Brain microvascular endothelial cell (primary cell): ENCODE measurements around the gene PTPN21.

Experiments used
- DNase-seq: peaks from one replicate; pipeline ENCODE4 v3.0.0-alpha.2; 2020
- H3K27ac ChIP-seq: fragments of 250-450 bp; sonication (Bioruptor Pico); 2 replicates; pipeline ENCODE4 v1.5.1; 2020; ENCODE audit warnings: mild to moderate bottlenecking, moderate library complexity
- H3K27me3 ChIP-seq: fragments of 250-450 bp; sonication (Bioruptor Pico); replicated peaks from 2 replicates; pipeline ENCODE4 v1.5.1; 2020; ENCODE audit warnings: mild to moderate bottlenecking
- H3K36me3 ChIP-seq: fragments of 250-450 bp; sonication (Bioruptor Pico); replicated peaks from 2 replicates; pipeline ENCODE4 v1.5.1; 2020; ENCODE audit warnings: mild to moderate bottlenecking
- H3K4me3 ChIP-seq: 2 replicates; pipeline ENCODE4 v1.5.1; 2011; ENCODE audit warnings: low read depth, mild to moderate bottlenecking, control low read depth, low read length, moderate library complexity
- in situ Hi-C: cut with HindIII; loops from 2 replicates; pipeline ENCODE4 v1.10.0; 2017; ENCODE audit warnings: low sequenced_read_pairs, low pct_ligation_motif_present
- TF ChIP-seq, protein P1 (sequence below): IDR thresholded peaks from 2 replicates; pipeline ENCODE4 v1.5.1; 2011; ENCODE audit warnings: low read depth, mild to moderate bottlenecking, moderate library complexity, low read length, control low read depth, inconsistent platforms; ENCODE audit errors: missing control alignments

Gene PTPN21

DNA sequence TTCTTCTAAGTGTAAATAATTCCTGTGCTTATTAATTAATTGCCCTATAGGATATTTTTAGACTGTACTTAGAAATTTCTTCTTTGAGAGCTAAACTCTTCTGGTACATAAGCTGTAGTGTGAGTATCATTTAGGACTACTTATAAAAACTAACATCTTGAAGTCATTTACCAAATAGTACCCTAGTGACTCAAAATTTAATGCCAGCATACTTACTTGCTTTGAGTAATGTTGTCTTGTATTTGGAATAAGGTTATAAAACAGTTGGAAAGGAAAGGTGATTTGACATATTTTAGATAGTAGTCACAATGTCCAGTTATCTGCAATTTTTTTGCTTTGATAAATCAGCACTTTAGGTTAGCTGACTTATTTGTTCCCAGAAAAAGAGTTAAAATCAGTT is 130.2 kb downstream of the PTPN21 start:
- H3K27ac ChIP-seq, result no peak overlapping the region
- H3K36me3 ChIP-seq, result no peaks in the 10 kb centered on the region
- TF ChIP-seq, protein P1, sequence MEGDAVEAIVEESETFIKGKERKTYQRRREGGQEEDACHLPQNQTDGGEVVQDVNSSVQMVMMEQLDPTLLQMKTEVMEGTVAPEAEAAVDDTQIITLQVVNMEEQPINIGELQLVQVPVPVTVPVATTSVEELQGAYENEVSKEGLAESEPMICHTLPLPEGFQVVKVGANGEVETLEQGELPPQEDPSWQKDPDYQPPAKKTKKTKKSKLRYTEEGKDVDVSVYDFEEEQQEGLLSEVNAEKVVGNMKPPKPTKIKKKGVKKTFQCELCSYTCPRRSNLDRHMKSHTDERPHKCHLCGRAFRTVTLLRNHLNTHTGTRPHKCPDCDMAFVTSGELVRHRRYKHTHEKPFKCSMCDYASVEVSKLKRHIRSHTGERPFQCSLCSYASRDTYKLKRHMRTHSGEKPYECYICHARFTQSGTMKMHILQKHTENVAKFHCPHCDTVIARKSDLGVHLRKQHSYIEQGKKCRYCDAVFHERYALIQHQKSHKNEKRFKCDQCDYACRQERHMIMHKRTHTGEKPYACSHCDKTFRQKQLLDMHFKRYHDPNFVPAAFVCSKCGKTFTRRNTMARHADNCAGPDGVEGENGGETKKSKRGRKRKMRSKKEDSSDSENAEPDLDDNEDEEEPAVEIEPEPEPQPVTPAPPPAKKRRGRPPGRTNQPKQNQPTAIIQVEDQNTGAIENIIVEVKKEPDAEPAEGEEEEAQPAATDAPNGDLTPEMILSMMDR, result no peak
- no peak overlapping the region for H3K4me3 ChIP-seq
- H3K27me3 ChIP-seq, result no peaks in the 10 kb centered on the region
- DNase-seq, result no peak
- in situ Hi-C loops, result no loop called here

DNA sequence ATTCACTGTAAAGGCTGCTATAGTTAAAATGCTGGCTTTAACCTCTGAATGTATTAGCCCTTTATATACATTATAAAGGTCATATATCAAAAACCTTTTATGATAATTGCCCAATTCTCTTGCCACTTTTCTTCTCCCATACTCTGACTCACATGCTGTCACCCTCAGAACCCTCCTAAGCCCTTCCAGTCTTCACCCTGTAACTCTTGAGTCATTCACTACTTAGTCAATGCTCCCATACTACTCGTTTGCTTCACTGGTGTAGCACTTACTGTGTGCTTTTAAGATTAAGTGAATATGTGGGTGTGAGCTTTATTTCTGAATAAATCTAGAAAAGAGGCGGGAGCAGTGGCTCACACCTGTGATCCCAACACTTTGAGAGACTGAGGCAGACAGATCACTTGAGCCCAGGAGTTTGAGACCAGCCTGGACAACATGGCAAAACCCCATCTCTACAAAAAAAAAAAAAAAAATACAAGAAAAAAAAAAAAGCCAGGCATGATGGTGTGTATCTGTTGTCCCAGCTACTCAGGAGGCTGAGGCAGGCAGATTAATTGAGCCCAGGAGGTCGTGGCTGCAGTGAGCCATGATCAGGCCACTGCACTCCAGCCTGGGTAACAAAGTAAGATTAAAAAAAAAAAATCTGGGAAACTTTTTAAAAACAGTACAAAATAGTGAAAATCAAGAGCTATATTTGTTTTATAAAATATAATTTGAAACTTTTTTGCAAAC is 131.7 kb downstream of the PTPN21 start:
- no peaks in the 10 kb centered on the region for H3K27me3 ChIP-seq
- TF ChIP-seq, protein P1, result no peak
- H3K4me3 ChIP-seq, result no peak overlapping the region
- peak; percentile 51 for DNase-seq
- H3K27ac ChIP-seq, result no peak overlapping the region
- in situ Hi-C loops, result no loop called here
- no peaks in the 10 kb centered on the region for H3K36me3 ChIP-seq

DNA sequence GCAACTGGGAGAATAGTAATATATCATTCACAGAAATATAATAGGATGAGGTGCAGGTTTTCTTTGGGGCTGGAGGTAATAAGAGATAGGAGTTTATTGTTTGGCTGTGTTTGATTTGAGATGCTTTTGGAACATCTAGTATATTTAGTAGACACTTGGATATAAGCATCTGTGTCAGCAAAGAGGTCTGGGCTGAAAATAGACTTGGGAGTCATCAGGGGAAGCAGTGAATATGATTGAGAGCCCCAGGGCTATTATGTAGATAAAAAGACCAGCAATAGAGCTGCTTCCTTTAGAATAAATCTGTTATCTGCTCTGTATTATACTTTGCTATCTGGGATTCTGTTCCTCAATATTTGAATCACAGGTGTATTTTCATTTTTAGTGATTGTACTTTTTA is 132.8 kb downstream of the PTPN21 start:
- in situ Hi-C loops, result no loop called here
- Histone ChIP-seq H3K27ac (no peak overlapping the region), H3K36me3 (no peaks in the 10 kb centered on the region), H3K4me3 (no peak overlapping the region), H3K27me3 (no peaks in the 10 kb centered on the region)
- TF ChIP-seq, protein P1, result no peak
- no peak for DNase-seq

DNA sequence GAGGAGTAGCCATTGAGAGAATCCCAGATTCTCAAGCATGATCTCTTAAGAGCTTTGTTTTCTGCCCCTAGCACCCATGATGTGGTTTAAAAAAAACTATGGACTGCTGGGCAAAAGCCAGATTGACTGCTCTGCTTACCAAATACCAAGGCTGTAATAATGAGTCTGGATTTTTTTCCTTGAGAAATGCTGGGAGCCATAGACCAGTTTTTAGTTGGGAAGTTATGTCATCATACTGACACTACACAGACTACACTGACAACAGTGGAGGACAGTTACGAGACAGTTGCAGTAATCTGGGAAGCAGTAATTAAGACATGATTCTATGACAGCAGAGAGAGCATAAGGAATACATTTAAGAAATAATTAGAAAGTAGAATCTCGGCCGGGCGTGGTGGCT is 133.5 kb downstream of the PTPN21 start:
- no peak for DNase-seq
- no peak overlapping the region for H3K4me3 ChIP-seq
- in situ Hi-C loops, result no loop called here
- H3K27me3 ChIP-seq, result no peaks in the 10 kb centered on the region
- TF ChIP-seq, protein P1, result no peak
- no peaks in the 10 kb centered on the region for H3K36me3 ChIP-seq
- H3K27ac ChIP-seq, result no peak overlapping the region

DNA sequence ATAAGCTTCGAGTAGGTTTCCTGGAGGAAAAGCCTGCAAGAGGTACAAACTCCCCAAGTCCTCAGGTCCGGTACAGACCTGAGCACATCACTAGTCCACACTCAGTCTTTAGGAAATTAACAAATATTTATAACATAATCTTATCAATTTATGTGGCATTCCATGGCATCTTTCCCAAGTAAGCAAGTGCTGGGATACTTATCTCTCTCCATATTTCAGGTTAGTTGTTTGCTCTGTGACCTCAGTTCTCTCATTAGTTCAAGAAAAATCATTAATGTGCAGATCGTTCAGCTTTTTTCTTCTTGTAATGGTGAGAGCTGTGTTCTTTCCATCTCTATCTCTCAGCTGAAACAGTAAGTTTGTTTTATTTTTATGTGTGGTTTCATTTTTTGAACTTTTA is 134.6 kb downstream of the PTPN21 start:
- TF ChIP-seq, protein P1, result no peak
- no peaks in the 10 kb centered on the region for H3K27me3 ChIP-seq
- no peaks in the 10 kb centered on the region for H3K36me3 ChIP-seq
- in situ Hi-C loops, result no loop called here
- no peak overlapping the region for H3K4me3 ChIP-seq
- H3K27ac ChIP-seq, result no peak overlapping the region
- no peak for DNase-seq

DNA sequence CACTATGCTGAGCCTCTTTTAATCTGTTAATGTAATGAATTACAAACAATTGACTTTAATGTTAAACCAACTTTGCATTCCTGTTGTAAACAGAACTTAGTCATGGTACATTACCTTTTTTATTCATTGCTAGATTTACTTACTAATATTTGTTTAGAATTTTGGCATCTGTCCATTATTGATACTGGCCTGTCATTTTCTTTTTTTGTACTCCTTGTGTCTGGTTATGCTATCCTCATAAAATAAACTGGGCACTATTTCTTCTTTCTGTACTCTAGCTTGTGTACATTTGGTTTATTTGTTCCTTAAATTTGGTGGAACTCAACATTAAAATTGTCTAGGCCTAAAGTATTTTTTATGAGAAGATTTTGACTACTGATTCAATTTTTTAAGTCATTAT is 137.2 kb downstream of the PTPN21 start:
- no peak overlapping the region for H3K4me3 ChIP-seq
- H3K27ac ChIP-seq, result no peak overlapping the region
- no peaks in the 10 kb centered on the region for H3K27me3 ChIP-seq
- TF ChIP-seq, protein P1, result no peak
- H3K36me3 ChIP-seq, result no peaks in the 10 kb centered on the region
- in situ Hi-C loops, result no loop called here
- DNase-seq, result no peak
